Suprapubic skin (tissue), 4 donors: ENCODE results near the gene IFNE. TPM values are rescaled to one million over a fixed set of nuclear protein-coding genes. Genes with fewer than 3 reads are reported as not detected.

Experiments used
- DNase-seq, 2 donors: peaks; one replicate each; pipeline ENCODE4 v3.0.0-alpha.2; 2019; ENCODE audit warnings: low spot score in 2 of 2
- H3K27ac ChIP-seq: fragments of 200-600 bp; sonication (generic); one replicate; pipeline ENCODE4 v1.5.1; 2019
- H3K27me3 ChIP-seq: fragments of 200-600 bp; sonication (generic); one replicate; pipeline ENCODE4 v1.5.1; 2019
- H3K36me3 ChIP-seq: fragments of 200-600 bp; sonication (generic); one replicate; pipeline ENCODE4 v1.5.1; 2019
- H3K4me1 ChIP-seq: fragments of 200-600 bp; sonication (generic); one replicate; pipeline ENCODE4 v1.5.1; 2019
- H3K4me3 ChIP-seq: fragments of 200-600 bp; sonication (generic); one replicate; pipeline ENCODE4 v1.5.1; 2019; ENCODE audit warnings: mild to moderate bottlenecking
- H3K9me3 ChIP-seq: fragments of 200-600 bp; sonication (generic); one replicate; pipeline ENCODE4 v1.5.1; 2019
- EP300 ChIP-seq: sonication (generic); formaldehyde crosslinking; IDR thresholded peaks from one replicate; pipeline ENCODE4 v1.6.1; 2017; ENCODE audit warnings: antibody characterized with exemption
- POLR2A ChIP-seq, 2 donors: fragments of 450-650 bp; IDR thresholded peaks; one replicate each; pipeline ENCODE4 v1.6.1; 2017; ENCODE audit warnings: antibody characterized with exemption in 2 of 2, mild to moderate bottlenecking in 2 of 2, moderate library complexity in 2 of 2
- POLR2AphosphoS5 ChIP-seq, 3 donors: sonication (generic); formaldehyde crosslinking; IDR thresholded peaks; one replicate each; pipeline ENCODE4 v1.6.1; 2017; ENCODE audit warnings: antibody characterized with exemption in 3 of 3
- WGBS: methylation state at CpG from one replicate; pipeline ENCODE4 v1.1.5; 2018; 5-methylcytosine and 5-hydroxymethylcytosine counted together
- total RNA-seq, 4 donors: library from RNA; depleted of rRNA; stranded (reverse); fragments of >200 nt; gene quantifications; one replicate each; pipeline ENCODE4 v1.1.0, GENCODE V29; 2016
- TF ChIP-seq, protein P1 (sequence below), 2 donors: fragments of 200-600 bp in 1 of 2; fragments of 450-650 bp in 1 of 2; sonication (generic) in 1 of 2; IDR thresholded peaks; one replicate each; pipeline ENCODE4 v1.5.1; 2016 to 2019; ENCODE audit warnings: antibody characterized with exemption in 2 of 2, mild to moderate bottlenecking in 1 of 2, moderate library complexity in 1 of 2

Gene IFNE
- total RNA-seq, 4 donors from 2014 or later, result not detected

DNA sequence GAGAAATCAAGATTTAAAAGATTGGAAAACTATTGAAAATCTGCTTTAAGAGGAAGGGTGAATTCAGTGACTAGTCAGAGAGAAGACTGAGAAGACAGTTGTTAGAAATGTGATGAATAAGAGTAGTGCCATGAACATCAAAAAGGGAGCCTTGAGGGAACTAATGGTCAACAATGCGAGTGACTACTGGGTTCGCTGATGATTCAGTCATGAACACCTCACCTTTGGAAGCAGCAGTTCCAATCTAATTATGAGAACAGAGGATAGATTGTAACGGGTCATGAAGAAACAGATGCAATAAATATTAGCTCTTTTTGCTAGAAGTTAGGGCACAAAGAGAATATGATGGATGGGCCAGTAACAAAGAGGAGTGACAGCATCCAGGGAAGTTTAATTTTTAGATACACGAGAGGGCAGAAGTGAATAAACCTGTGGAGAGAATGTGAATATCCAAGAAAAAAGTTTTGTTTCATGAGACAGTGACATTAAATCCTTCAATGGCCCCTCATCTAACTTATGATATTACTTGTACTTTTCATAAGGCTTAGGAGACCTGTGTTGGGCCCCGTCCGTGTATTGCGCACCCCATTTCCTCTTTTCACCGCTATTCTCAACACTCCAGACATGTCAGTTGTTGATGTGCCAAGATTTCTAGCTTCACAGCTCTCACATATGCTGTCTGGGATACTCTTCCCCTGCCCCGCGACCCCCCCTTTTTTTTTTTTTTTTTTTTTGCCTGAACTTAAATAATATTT is 23.5 kb upstream of the IFNE start:
- Histone ChIP-seq H3K36me3 (no peaks in the 10 kb centered on the region), H3K27me3 (no peaks in the 10 kb centered on the region), H3K9me3 (no peaks in the 10 kb centered on the region), H3K27ac (no peak overlapping the region), H3K4me3 (no peak overlapping the region), H3K4me1 (no peaks in the 10 kb centered on the region)
- TF ChIP-seq, protein P1, sequence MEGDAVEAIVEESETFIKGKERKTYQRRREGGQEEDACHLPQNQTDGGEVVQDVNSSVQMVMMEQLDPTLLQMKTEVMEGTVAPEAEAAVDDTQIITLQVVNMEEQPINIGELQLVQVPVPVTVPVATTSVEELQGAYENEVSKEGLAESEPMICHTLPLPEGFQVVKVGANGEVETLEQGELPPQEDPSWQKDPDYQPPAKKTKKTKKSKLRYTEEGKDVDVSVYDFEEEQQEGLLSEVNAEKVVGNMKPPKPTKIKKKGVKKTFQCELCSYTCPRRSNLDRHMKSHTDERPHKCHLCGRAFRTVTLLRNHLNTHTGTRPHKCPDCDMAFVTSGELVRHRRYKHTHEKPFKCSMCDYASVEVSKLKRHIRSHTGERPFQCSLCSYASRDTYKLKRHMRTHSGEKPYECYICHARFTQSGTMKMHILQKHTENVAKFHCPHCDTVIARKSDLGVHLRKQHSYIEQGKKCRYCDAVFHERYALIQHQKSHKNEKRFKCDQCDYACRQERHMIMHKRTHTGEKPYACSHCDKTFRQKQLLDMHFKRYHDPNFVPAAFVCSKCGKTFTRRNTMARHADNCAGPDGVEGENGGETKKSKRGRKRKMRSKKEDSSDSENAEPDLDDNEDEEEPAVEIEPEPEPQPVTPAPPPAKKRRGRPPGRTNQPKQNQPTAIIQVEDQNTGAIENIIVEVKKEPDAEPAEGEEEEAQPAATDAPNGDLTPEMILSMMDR (IDR thresholded peaks at IDR 0.05), result no peak
- TF ChIP-seq POLR2A (IDR thresholded peaks at IDR 0.05) (no peak), EP300 (no peak), POLR2AphosphoS5 (IDR thresholded peaks at IDR 0.05) (no peak)
- WGBS, result 72% methylated on average over 10 of the region's 10 CpGs
- DNase-seq, result no peak

DNA sequence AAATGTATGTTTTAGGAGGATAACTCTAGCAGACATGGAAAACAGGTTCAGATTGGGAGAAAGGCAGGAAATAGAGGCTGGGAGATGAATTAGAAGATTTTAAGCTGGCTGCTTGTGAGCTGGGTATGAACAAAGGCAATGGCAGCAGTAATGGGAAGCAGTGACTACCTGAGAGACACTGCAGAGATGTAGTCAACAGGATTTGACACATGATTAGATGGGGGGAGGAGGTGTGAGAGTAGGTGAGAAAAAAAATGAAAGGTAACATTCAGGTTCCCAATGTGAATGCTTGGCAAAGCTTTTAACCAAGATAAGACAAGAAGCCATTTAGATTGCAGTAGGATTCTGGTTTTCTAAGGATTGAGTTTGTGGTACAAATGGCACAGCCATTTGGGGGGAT is 22.8 kb upstream of the IFNE start:
- H3K27me3 ChIP-seq, result no peaks in the 10 kb centered on the region
- no peak overlapping the region for H3K4me3 ChIP-seq
- DNase-seq, result no peak
- no peak overlapping the region for H3K27ac ChIP-seq
- TF ChIP-seq POLR2A (IDR thresholded peaks at IDR 0.05) (no peak), POLR2AphosphoS5 (IDR thresholded peaks at IDR 0.05) (no peak), EP300 (no peak)
- TF ChIP-seq, protein P1 (IDR thresholded peaks at IDR 0.05), result no peak
- H3K4me1 ChIP-seq, result no peaks in the 10 kb centered on the region
- no peaks in the 10 kb centered on the region for H3K9me3 ChIP-seq
- no peaks in the 10 kb centered on the region for H3K36me3 ChIP-seq

- Histone ChIP-seq H3K4me3 (no peak overlapping the region), H3K9me3 (no peaks in the 10 kb centered on the region)
Observed at GRCh38 chr9:21504113-21504512, 22.0 kb upstream of the IFNE start.

GRCh38 chr9:21502586-21502985 is 20.5 kb upstream of the IFNE start:
- Histone ChIP-seq H3K9me3 (no peaks in the 10 kb centered on the region), H3K4me3 (no peak overlapping the region), H3K4me1 (no peaks in the 10 kb centered on the region), H3K27ac (no peak overlapping the region), H3K27me3 (no peaks in the 10 kb centered on the region), H3K36me3 (no peaks in the 10 kb centered on the region)
- no peak for DNase-seq
- WGBS, result 34% methylated on average over 1 of the region's 1 CpG
- no peak for TF ChIP-seq POLR2AphosphoS5 (IDR thresholded peaks at IDR 0.05)
- TF ChIP-seq EP300, result no peak
- TF ChIP-seq, protein P1 (IDR thresholded peaks at IDR 0.05), result no peak
- TF ChIP-seq POLR2A (IDR thresholded peaks at IDR 0.05), result no peak

More at GRCh38 chr9:21504113-21504512, 22.0 kb upstream of the IFNE start:
- no peak overlapping the region for H3K27ac ChIP-seq
- H3K36me3 ChIP-seq, result no peaks in the 10 kb centered on the region
- no peaks in the 10 kb centered on the region for H3K4me1 ChIP-seq
- no peak for DNase-seq
- no peak for TF ChIP-seq POLR2AphosphoS5 (IDR thresholded peaks at IDR 0.05)
- TF ChIP-seq POLR2A (IDR thresholded peaks at IDR 0.05), result no peak
- TF ChIP-seq EP300, result no peak
- TF ChIP-seq, protein P1 (IDR thresholded peaks at IDR 0.05), result no peak
- 74% methylated on average over 2 of the region's 2 CpGs for WGBS
- no peaks in the 10 kb centered on the region for H3K27me3 ChIP-seq

GRCh38 chr9:21499912-21500311 is 17.8 kb upstream of the IFNE start:
- Histone ChIP-seq H3K36me3 (no peaks in the 10 kb centered on the region), H3K27ac (no peak overlapping the region), H3K4me1 (no peaks in the 10 kb centered on the region), H3K27me3 (no peaks in the 10 kb centered on the region), H3K9me3 (no peaks in the 10 kb centered on the region), H3K4me3 (no peak overlapping the region)
- TF ChIP-seq, protein P1 (IDR thresholded peaks at IDR 0.05), result no peak
- TF ChIP-seq POLR2A (IDR thresholded peaks at IDR 0.05) (no peak), EP300 (no peak), POLR2AphosphoS5 (IDR thresholded peaks at IDR 0.05) (no peak)
- 76% methylated on average over 5 of the region's 5 CpGs for WGBS
- no peak for DNase-seq
